H9 (cell line): ENCODE measurements around the gene BEGAIN. TPM values are rescaled to one million over a fixed set of nuclear protein-coding genes. Genes with fewer than 3 reads are reported as not detected.

Experiments used
- DNase-seq: peaks from one replicate; pipeline ENCODE4 v3.0.0-alpha.2; 2017
- H2AFZ ChIP-seq: one replicate; pipeline ENCODE4 v1.6.1; 2013; ENCODE audit warnings: mild to moderate bottlenecking, low read length, control low read depth, moderate library complexity
- H2AK5ac ChIP-seq: 2 replicates; pipeline ENCODE4 v1.6.1; 2013; ENCODE audit warnings: low read length, control low read depth, mixed read lengths; ENCODE audit not compliant: insufficient read length
- H2BK120ac ChIP-seq: one replicate; pipeline ENCODE4 v1.6.1; 2013; ENCODE audit warnings: low read depth, mild to moderate bottlenecking, low read length, control low read depth, inconsistent platforms; ENCODE audit not compliant: poor library complexity, severe bottlenecking
- H2BK12ac ChIP-seq: 2 replicates; pipeline ENCODE4 v1.6.1; 2013; ENCODE audit warnings: low read length, control low read depth, mixed read lengths, low read depth; ENCODE audit not compliant: insufficient read length
- H2BK15ac ChIP-seq: 2 replicates; pipeline ENCODE4 v1.6.1; 2013; ENCODE audit warnings: low read depth, low read length, control low read depth
- H2BK20ac ChIP-seq: one replicate; pipeline ENCODE4 v1.6.1; 2013; ENCODE audit warnings: low read depth, mild to moderate bottlenecking, low read length, control low read depth, inconsistent platforms; ENCODE audit not compliant: poor library complexity, severe bottlenecking
- H2BK5ac ChIP-seq: 2 replicates; pipeline ENCODE4 v1.6.1; 2013; ENCODE audit warnings: low read length, control low read depth, mixed read lengths; ENCODE audit not compliant: insufficient read length
- H3K14ac ChIP-seq: 2 replicates; pipeline ENCODE4 v1.6.1; 2013; ENCODE audit warnings: low read length, control low read depth; ENCODE audit not compliant: insufficient read depth
- H3K18ac ChIP-seq: 2 replicates; pipeline ENCODE4 v1.6.1; 2013; ENCODE audit warnings: low read depth, mild to moderate bottlenecking, mixed read lengths, low read length, control low read depth; ENCODE audit not compliant: insufficient read length
- H3K23ac ChIP-seq: 2 replicates; pipeline ENCODE4 v1.6.1; 2013; ENCODE audit warnings: low read length, control low read depth, mixed read lengths, low read depth; ENCODE audit not compliant: insufficient read length
- H3K23me2 ChIP-seq: 2 replicates; pipeline ENCODE4 v1.6.1; 2013; ENCODE audit warnings: low read depth, mild to moderate bottlenecking, mixed read lengths, low read length, control low read depth; ENCODE audit not compliant: insufficient read length, poor library complexity, severe bottlenecking
- H3K27ac ChIP-seq: 2 replicates; pipeline ENCODE4 v1.5.1; 2013; ENCODE audit warnings: low read length, control low read depth, mixed read lengths, low read depth; ENCODE audit not compliant: insufficient read length
- H3K27me3 ChIP-seq: 2 replicates; pipeline ENCODE4 v1.6.1; 2013; ENCODE audit warnings: low read length, control low read depth, inconsistent platforms; ENCODE audit not compliant: insufficient read depth
- H3K4ac ChIP-seq: 2 replicates; pipeline ENCODE4 v1.6.1; 2013; ENCODE audit warnings: low read depth, mild to moderate bottlenecking, control low read depth, inconsistent platforms, low read length, moderate library complexity
- H3K4me1 ChIP-seq: 2 replicates; pipeline ENCODE4 v1.6.1; 2013; ENCODE audit warnings: low read length, control low read depth, inconsistent platforms; ENCODE audit not compliant: insufficient read depth
- H3K4me2 ChIP-seq: 2 replicates; pipeline ENCODE4 v1.6.1; 2013; ENCODE audit warnings: low read length, control low read depth, mixed read lengths; ENCODE audit not compliant: insufficient read length, insufficient read depth
- H3K56ac ChIP-seq: 2 replicates; pipeline ENCODE4 v1.6.1; 2013; ENCODE audit warnings: low read depth, mild to moderate bottlenecking, mixed read lengths, low read length, control low read depth; ENCODE audit not compliant: insufficient read length
- H3K79me1 ChIP-seq: 2 replicates; pipeline ENCODE4 v1.6.1; 2013; ENCODE audit warnings: low read depth, mild to moderate bottlenecking, moderate library complexity, low read length, control low read depth, inconsistent platforms; ENCODE audit not compliant: insufficient read depth, poor library complexity, severe bottlenecking
- H3K79me2 ChIP-seq: 2 replicates; pipeline ENCODE4 v1.6.1; 2013; ENCODE audit warnings: low read length, control low read depth, inconsistent platforms; ENCODE audit not compliant: insufficient read depth
- H3K9ac ChIP-seq: 2 replicates; pipeline ENCODE4 v1.6.1; 2013; ENCODE audit warnings: low read length, control low read depth, mixed read lengths; ENCODE audit not compliant: insufficient read length; ENCODE audit errors: extremely low read depth
- H3K9me3 ChIP-seq: one replicate; pipeline ENCODE4 v1.6.1; 2013; ENCODE audit warnings: low read depth, low read length, inconsistent platforms; ENCODE audit not compliant: control insufficient read depth
- H3T11ph ChIP-seq: one replicate; pipeline ENCODE4 v1.6.1; 2013; ENCODE audit warnings: mild to moderate bottlenecking, low read length, control low read depth, inconsistent platforms
- H4K20me1 ChIP-seq: one replicate; pipeline ENCODE4 v1.6.1; 2013; ENCODE audit not compliant: control insufficient read depth, insufficient read length, insufficient read depth
- H4K5ac ChIP-seq: 2 replicates; pipeline ENCODE4 v1.6.1; 2013; ENCODE audit warnings: low read depth, mild to moderate bottlenecking, mixed read lengths, low read length, control low read depth; ENCODE audit not compliant: insufficient read length
- H4K8ac ChIP-seq: replicated peaks from 2 replicates; pipeline ENCODE4 v1.6.1; 2013; ENCODE audit warnings: low read length, control low read depth, mixed read lengths, low read depth; ENCODE audit not compliant: insufficient read length
- H4K91ac ChIP-seq: 2 replicates; pipeline ENCODE4 v1.6.1; 2013; ENCODE audit warnings: low read depth, mild to moderate bottlenecking, moderate library complexity, mixed read lengths, low read length, control low read depth; ENCODE audit not compliant: insufficient read length
- H3K27ac Mint-ChIP-seq, 3 experiments: 2 replicates in 2 of 3; 3 replicates in 1 of 3; pipeline ENCODE4 v1.8.0; 2020 to 2021; ENCODE audit warnings: mixed read lengths in 3 of 3, mild to moderate bottlenecking in 1 of 3, moderate library complexity in 1 of 3
- H3K27me3 Mint-ChIP-seq: 2 replicates; pipeline ENCODE4 v1.8.0; 2021; ENCODE audit warnings: low read depth, mild to moderate bottlenecking, moderate library complexity, mixed read lengths
- H3K36me3 Mint-ChIP-seq, 3 experiments: 2 replicates in 2 of 3; 3 replicates in 1 of 3; pipeline ENCODE4 v1.8.0; 2020 to 2021; ENCODE audit warnings: low read depth in 3 of 3, mixed read lengths in 3 of 3; ENCODE audit not compliant: insufficient read depth in 1 of 3
- H3K4me1 Mint-ChIP-seq, 2 experiments: 2 replicates each; pipeline ENCODE4 v1.8.0; 2020; ENCODE audit warnings: mixed read lengths in 2 of 2
- H3K4me3 Mint-ChIP-seq, 2 experiments: 2 replicates in 1 of 2; 3 replicates in 1 of 2; pipeline ENCODE4 v1.8.0; 2020 to 2021; ENCODE audit warnings: mild to moderate bottlenecking in 2 of 2, mixed read lengths in 2 of 2, moderate library complexity in 1 of 2
- H3K9me3 Mint-ChIP-seq, 2 experiments: 2 replicates in 1 of 2; 3 replicates in 1 of 2; pipeline ENCODE4 v1.8.0; 2020; ENCODE audit warnings: mild to moderate bottlenecking in 2 of 2, mixed read lengths in 2 of 2, moderate library complexity in 1 of 2
- WGBS: extraction: QIAGEN DNeasy Blood & Tissue Kit; methylation state at CpG from one replicate; pipeline ENCODE4 v1.1.7; 2013; ENCODE audit warnings: missing lambda C conversion rate, low lambda C conversion rate, mixed read lengths; ENCODE audit not compliant: insufficient read length; ENCODE audit errors: extremely low coverage; 5-methylcytosine and 5-hydroxymethylcytosine counted together
- total RNA-seq: library from RNA; stranded (reverse); gene quantifications from 2 replicates; pipeline ENCODE4 v1.2.1, GENCODE V29; 2021
- TF ChIP-seq, protein P1 (sequence below): fragments of 200-600 bp; sonication (generic); conservative IDR thresholded peaks from 3 replicates; pipeline ENCODE4 v1.8.0; 2021; ENCODE audit warnings: antibody characterized with exemption, mild to moderate bottlenecking

BEGAIN gene
- total RNA-seq, 1 experiment from 2014 or later, result 2.6 TPM

DNA sequence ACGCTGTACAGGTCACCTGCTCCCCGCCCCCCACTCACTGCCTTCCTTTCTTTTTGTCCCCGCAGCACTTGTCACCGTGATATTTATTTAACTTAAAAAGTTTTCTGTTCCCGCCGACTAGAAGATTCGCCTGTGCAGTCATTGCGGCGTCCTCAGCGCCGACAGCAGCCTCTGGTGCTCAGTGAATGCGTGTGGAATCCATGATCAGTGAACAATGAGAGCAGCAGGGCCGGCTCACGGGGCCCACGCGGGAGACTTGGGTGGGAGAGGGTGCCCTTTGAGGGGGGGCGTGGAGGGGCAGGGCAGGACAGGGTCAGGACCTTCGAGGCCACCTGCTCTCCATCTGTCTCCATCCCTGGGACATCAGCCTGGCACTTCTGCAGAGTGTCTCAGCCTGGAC, 24.5 kb downstream of the BEGAIN start:
- Histone ChIP-seq H2AK5ac (no peak overlapping the region), H3K27ac (no peak overlapping the region), H3K18ac (no peak overlapping the region), H3K27me3 (peaks cover 5% of the 10 kb centered on the region), H3K4me1 (0 out of 2 replicates have a peak, but pooled peaks cover 2% of the 10 kb centered on the region), H3K9me3 (no peaks in the 10 kb centered on the region), H3K9ac (no peak overlapping the region), H4K5ac (no peak overlapping the region), H3K4ac (no peak overlapping the region), H2BK5ac (no peak overlapping the region), H4K8ac (no peak overlapping the region), H3K79me1 (no peaks in the 10 kb centered on the region), H3K23ac (no peak overlapping the region), H4K91ac (no peak overlapping the region), H3K4me2 (no peak overlapping the region), H2BK15ac (no peak overlapping the region), H4K20me1 (no peaks in the 10 kb centered on the region), H2BK20ac (no peak overlapping the region), H3T11ph (no peak overlapping the region), H2BK120ac (no peak overlapping the region), H3K79me2 (no peaks in the 10 kb centered on the region), H2AFZ (no peak overlapping the region), H2BK12ac (no peak overlapping the region), H3K23me2 (peaks cover 4% of the 10 kb centered on the region), H3K14ac (no peak overlapping the region), H3K56ac (no peak overlapping the region)
- Mint-ChIP-seq H3K36me3 (no peaks in the 10 kb centered on the region; a peak in 1 of 7 replicates), H3K27me3 (peaks cover 68% of the 10 kb centered on the region), H3K4me3 (no peak overlapping the region), H3K27ac (no peak overlapping the region), H3K9me3 (no peaks in the 10 kb centered on the region), H3K4me1 (peaks cover 0 to 14% of the 10 kb centered on the region in 2 experiments; a peak in 2 of 4 replicates)
- WGBS, result no CpG with 5 or more reads among the region's 18 CpGs
- TF ChIP-seq, protein P1, sequence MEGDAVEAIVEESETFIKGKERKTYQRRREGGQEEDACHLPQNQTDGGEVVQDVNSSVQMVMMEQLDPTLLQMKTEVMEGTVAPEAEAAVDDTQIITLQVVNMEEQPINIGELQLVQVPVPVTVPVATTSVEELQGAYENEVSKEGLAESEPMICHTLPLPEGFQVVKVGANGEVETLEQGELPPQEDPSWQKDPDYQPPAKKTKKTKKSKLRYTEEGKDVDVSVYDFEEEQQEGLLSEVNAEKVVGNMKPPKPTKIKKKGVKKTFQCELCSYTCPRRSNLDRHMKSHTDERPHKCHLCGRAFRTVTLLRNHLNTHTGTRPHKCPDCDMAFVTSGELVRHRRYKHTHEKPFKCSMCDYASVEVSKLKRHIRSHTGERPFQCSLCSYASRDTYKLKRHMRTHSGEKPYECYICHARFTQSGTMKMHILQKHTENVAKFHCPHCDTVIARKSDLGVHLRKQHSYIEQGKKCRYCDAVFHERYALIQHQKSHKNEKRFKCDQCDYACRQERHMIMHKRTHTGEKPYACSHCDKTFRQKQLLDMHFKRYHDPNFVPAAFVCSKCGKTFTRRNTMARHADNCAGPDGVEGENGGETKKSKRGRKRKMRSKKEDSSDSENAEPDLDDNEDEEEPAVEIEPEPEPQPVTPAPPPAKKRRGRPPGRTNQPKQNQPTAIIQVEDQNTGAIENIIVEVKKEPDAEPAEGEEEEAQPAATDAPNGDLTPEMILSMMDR, result no peak
- DNase-seq, result no peak
